Activated T-helper 1 cell treated with anti-CD3 and anti-CD28 coated beads, Interleukin-2, amount 50 U/mL, for 16 hours (primary cell): ENCODE data around the gene PAX5.

Experiments used
- DNase-seq, 2 donors: peaks; one replicate each; pipeline ENCODE4 v3.0.0-alpha.2; 2020; ENCODE audit warnings: low read depth in 1 of 2, low spot score in 1 of 2

PAX5 gene

GRCh38 chr9:36839131-36839885 lies 194.8 kb downstream of the PAX5 start:
- DNase-seq: no peak

GRCh38 chr9:36837431-36838405 lies 196.3 kb downstream of the PAX5 start:
- no peak for DNase-seq

- DNase-seq: no peak
Measured at GRCh38 chr9:36836486-36836885, 197.6 kb downstream of the PAX5 start.

- no peak for DNase-seq
Measured at GRCh38 chr9:36835271-36835996, 198.6 kb downstream of the PAX5 start.

GRCh38 chr9:36834736-36835135 lies 199.3 kb downstream of the PAX5 start:
- DNase-seq: no peak

- no peak for DNase-seq
Measured at GRCh38 chr9:36833954-36834353, 200.1 kb downstream of the PAX5 start.

GRCh38 chr9:36832164-36832795 lies 201.8 kb downstream of the PAX5 start:
- no peak for DNase-seq

GRCh38 chr9:36831381-36832161 lies 202.5 kb downstream of the PAX5 start:
- no peak for DNase-seq

- no peak for DNase-seq
Measured at GRCh38 chr9:36828611-36829013, 205.5 kb downstream of the PAX5 start.

- no peak for DNase-seq
Measured at GRCh38 chr9:36827593-36827992, 206.5 kb downstream of the PAX5 start.

- no peak for DNase-seq
Measured at GRCh38 chr9:36826581-36826980, 207.5 kb downstream of the PAX5 start.

- DNase-seq: no peak
Measured at GRCh38 chr9:36825179-36825578, 208.9 kb downstream of the PAX5 start.

GRCh38 chr9:36823934-36824333 lies 210.1 kb downstream of the PAX5 start:
- DNase-seq: no peak

- no peak for DNase-seq
Measured at GRCh38 chr9:36823466-36823865, 210.6 kb downstream of the PAX5 start.

- no peak for DNase-seq
Measured at GRCh38 chr9:36822201-36822600, 211.9 kb downstream of the PAX5 start.

- no peak for DNase-seq
Measured at GRCh38 chr9:36820392-36820861, 213.6 kb downstream of the PAX5 start.

GRCh38 chr9:36818965-36819870 lies 214.8 kb downstream of the PAX5 start:
- DNase-seq: no peak

- DNase-seq: no peak
Measured at GRCh38 chr9:36818242-36818938, 215.7 kb downstream of the PAX5 start.
